ENCODE data around the gene SNCA.

Gene SNCA

GRCh38 chr4:89722517-89722916 is 114.4 kb downstream of the SNCA start:
- H3K4me3 ChIP-seq (replicated peaks in 1 of 2; ENCODE audit: low read depth in 2 of 2, low read length in 2 of 2): no peak overlapping the region
- no peak for DNase-seq (ENCODE audit: low read depth in 2 of 2)
- TF ChIP-seq, protein P1, sequence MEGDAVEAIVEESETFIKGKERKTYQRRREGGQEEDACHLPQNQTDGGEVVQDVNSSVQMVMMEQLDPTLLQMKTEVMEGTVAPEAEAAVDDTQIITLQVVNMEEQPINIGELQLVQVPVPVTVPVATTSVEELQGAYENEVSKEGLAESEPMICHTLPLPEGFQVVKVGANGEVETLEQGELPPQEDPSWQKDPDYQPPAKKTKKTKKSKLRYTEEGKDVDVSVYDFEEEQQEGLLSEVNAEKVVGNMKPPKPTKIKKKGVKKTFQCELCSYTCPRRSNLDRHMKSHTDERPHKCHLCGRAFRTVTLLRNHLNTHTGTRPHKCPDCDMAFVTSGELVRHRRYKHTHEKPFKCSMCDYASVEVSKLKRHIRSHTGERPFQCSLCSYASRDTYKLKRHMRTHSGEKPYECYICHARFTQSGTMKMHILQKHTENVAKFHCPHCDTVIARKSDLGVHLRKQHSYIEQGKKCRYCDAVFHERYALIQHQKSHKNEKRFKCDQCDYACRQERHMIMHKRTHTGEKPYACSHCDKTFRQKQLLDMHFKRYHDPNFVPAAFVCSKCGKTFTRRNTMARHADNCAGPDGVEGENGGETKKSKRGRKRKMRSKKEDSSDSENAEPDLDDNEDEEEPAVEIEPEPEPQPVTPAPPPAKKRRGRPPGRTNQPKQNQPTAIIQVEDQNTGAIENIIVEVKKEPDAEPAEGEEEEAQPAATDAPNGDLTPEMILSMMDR (IDR thresholded peaks at IDR 0.05; ENCODE audit: low read depth, low read length): no peak

DNA sequence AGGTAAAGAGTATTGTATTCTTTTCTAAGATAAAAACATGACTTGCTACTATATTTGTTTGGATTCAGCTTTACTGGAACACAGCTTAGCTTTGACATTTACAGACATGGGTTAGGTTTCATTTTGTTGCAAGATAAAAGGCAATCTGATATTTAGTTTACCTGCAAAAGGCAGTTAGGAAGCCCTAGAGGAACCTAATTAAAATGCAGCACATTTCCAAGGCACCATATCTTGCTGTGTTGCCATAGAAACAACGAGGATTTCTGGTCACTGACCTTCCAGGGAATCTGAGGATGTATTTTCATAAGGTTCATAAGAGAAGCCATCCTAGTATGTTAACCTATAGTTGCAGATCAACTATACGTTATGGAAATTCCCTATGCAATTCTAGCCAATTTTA is 116.0 kb downstream of the SNCA start:
- no peak for DNase-seq (ENCODE audit: low read depth in 2 of 2)
- TF ChIP-seq, protein P1 (IDR thresholded peaks at IDR 0.05; ENCODE audit: low read depth, low read length): no peak
- no peak overlapping the region for H3K4me3 ChIP-seq (replicated peaks in 1 of 2; ENCODE audit: low read depth in 2 of 2, low read length in 2 of 2)

DNA sequence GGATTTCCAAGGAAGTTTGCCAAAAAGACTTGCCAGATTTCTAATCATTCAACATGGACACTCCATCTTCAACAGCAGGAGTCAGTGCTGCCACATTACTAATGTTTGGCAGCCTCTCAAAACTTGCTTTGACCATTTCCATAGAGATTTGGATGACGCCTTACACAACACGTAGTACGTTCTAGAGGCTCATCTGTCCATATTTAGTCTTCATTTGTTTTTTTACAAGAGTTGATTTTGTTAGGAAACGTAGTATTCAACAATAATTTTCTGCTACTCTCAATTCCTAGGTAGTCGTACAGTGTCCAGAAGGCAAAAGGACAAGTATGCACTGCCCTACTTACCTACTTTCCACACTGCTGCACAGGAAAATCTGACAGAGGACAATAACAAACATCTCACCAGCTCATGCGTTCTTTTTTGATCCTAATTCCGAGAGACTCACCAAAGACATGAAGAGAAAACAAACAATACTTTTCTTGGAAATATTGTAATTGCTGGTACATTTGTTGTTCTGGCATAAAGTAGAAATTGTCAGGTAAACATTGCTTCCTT is 117.3 kb downstream of the SNCA start:
- TF ChIP-seq, protein P1 (IDR thresholded peaks at IDR 0.05; ENCODE audit: low read depth, low read length): no peak
- DNase-seq (ENCODE audit: low read depth in 2 of 2): no peak
- H3K4me3 ChIP-seq (replicated peaks in 1 of 2; ENCODE audit: low read depth in 2 of 2, low read length in 2 of 2): no peak overlapping the region

- no peak for DNase-seq (ENCODE audit: low read depth in 2 of 2)
- H3K4me3 ChIP-seq (replicated peaks in 1 of 2; ENCODE audit: low read depth in 2 of 2, low read length in 2 of 2): no peak overlapping the region
- TF ChIP-seq, protein P1 (IDR thresholded peaks at IDR 0.05; ENCODE audit: low read depth, low read length): no peak
Observed at GRCh38 chr4:89716893-89717292, 120.1 kb downstream of the SNCA start.

GRCh38 chr4:89715631-89716030 is 121.3 kb downstream of the SNCA start:
- H3K4me3 ChIP-seq (replicated peaks in 1 of 2; ENCODE audit: low read depth in 2 of 2, low read length in 2 of 2): no peak overlapping the region
- DNase-seq (ENCODE audit: low read depth in 2 of 2): no peak
- TF ChIP-seq, protein P1 (IDR thresholded peaks at IDR 0.05; ENCODE audit: low read depth, low read length): no peak

GRCh38 chr4:89712827-89713226 is 124.1 kb downstream of the SNCA start:
- TF ChIP-seq, protein P1 (IDR thresholded peaks at IDR 0.05; ENCODE audit: low read depth, low read length): no peak
- no peak overlapping the region for H3K4me3 ChIP-seq (replicated peaks in 1 of 2; ENCODE audit: low read depth in 2 of 2, low read length in 2 of 2)
- no peak for DNase-seq (ENCODE audit: low read depth in 2 of 2)

GRCh38 chr4:89712141-89712540 is 124.8 kb downstream of the SNCA start:
- TF ChIP-seq, protein P1 (IDR thresholded peaks at IDR 0.05; ENCODE audit: low read depth, low read length): no peak
- peak in 1 of 2 donors; percentile 66 for DNase-seq (ENCODE audit: low read depth in 2 of 2)
- H3K4me3 ChIP-seq (replicated peaks in 1 of 2; ENCODE audit: low read depth in 2 of 2, low read length in 2 of 2): no peak overlapping the region
